Esophagus muscularis mucosa (tissue), 3 donors: ENCODE measurements around the gene PER3.

Experiments
- EP300 ChIP-seq: sonication (generic); formaldehyde crosslinking; IDR thresholded peaks from one replicate; pipeline ENCODE4 v1.6.1; 2017; ENCODE audit warnings: antibody characterized with exemption
- TF ChIP-seq, protein P1 (sequence below), 3 experiments: fragments of 200-600 bp in 2 of 3; fragments of 450-650 bp in 1 of 3; sonication (generic) in 2 of 3; IDR thresholded peaks; one replicate each; pipeline ENCODE4 v1.5.1; 2017 to 2019; ENCODE audit warnings: antibody characterized with exemption in 3 of 3, mild to moderate bottlenecking in 2 of 3, moderate library complexity in 1 of 3

DNA sequence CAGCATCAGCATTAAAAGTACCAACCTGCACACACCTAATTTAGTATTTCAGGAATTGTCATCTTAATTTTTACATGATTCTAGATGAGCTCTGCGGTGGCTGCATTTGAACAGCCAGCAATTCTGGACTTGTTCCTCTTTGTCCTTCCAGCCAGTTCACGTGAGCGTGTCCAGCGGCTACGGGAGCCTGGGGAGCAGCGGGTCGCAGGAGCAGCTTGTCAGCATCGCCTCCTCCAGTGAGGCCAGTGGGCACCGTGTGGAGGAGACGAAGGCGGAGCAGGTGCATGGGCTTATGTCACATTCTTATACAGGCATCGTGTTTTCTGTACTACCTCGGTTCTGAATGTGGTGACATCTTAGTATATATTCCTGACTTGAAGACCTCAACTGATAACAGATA, 25.7 kb downstream of the PER3 start:
- TF ChIP-seq, protein P1, sequence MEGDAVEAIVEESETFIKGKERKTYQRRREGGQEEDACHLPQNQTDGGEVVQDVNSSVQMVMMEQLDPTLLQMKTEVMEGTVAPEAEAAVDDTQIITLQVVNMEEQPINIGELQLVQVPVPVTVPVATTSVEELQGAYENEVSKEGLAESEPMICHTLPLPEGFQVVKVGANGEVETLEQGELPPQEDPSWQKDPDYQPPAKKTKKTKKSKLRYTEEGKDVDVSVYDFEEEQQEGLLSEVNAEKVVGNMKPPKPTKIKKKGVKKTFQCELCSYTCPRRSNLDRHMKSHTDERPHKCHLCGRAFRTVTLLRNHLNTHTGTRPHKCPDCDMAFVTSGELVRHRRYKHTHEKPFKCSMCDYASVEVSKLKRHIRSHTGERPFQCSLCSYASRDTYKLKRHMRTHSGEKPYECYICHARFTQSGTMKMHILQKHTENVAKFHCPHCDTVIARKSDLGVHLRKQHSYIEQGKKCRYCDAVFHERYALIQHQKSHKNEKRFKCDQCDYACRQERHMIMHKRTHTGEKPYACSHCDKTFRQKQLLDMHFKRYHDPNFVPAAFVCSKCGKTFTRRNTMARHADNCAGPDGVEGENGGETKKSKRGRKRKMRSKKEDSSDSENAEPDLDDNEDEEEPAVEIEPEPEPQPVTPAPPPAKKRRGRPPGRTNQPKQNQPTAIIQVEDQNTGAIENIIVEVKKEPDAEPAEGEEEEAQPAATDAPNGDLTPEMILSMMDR (IDR thresholded peaks at IDR 0.05): no peak
- no peak for TF ChIP-seq EP300
